HepG2 (cell line): Measurements from ENCODE around the gene CDHR4. TPM values are rescaled to one million over a fixed set of nuclear protein-coding genes. Genes with fewer than 3 reads are reported as not detected.
A peak's percentile ranks its signal among the peaks of the same experiment; 100 is the strongest.

ENCODE experiments used
- ATRX ChIP-seq: sonication (generic); formaldehyde crosslinking; IDR thresholded peaks from 2 replicates; pipeline ENCODE4 v1.4.0; 2020; ENCODE audit warnings: missing genetic modification reagents, borderline replicate concordance
- GABPA ChIP-seq, 2 experiments: IDR thresholded peaks; 2 replicates each; pipeline ENCODE4 v1.6.1; 2011 to 2016; ENCODE audit warnings: low read depth in 2 of 2, low read length in 1 of 2, missing biosample characterization in 1 of 2, missing genetic modification characterization in 1 of 2
- JUND ChIP-seq: sonication (generic); formaldehyde crosslinking; IDR thresholded peaks from 2 replicates; pipeline ENCODE4 v1.8.0; 2022; ENCODE audit warnings: mild to moderate bottlenecking, missing genetic modification reagents
- MBD4 ChIP-seq: IDR thresholded peaks from 2 replicates; pipeline ENCODE4 v1.6.1; 2012; ENCODE audit warnings: low read length, inconsistent platforms, borderline replicate concordance
- NKX3-1 ChIP-seq: sonication (generic); formaldehyde crosslinking; IDR thresholded peaks from 2 replicates; pipeline ENCODE4 v1.5.0; 2020; ENCODE audit warnings: missing genetic modification reagents
- REPIN1 ChIP-seq: sonication (generic); formaldehyde crosslinking; IDR thresholded peaks from 2 replicates; pipeline ENCODE4 v1.8.0; 2022; ENCODE audit warnings: missing genetic modification reagents, low read depth, mild to moderate bottlenecking, borderline replicate concordance
- U2AF2 ChIP-seq: fragments of 200-400 bp; formaldehyde crosslinking; IDR thresholded peaks from 2 replicates; pipeline ENCODE4 v1.6.1; 2017; ENCODE audit warnings: low read depth, mild to moderate bottlenecking, low read length
- ZFP36L1 ChIP-seq: sonication (generic); formaldehyde crosslinking; IDR thresholded peaks from 2 replicates; pipeline ENCODE4 v1.8.0; 2022; ENCODE audit warnings: mild to moderate bottlenecking, missing genetic modification reagents, moderate library complexity
- ZNF10 ChIP-seq: sonication (generic); formaldehyde crosslinking; IDR thresholded peaks from 2 replicates; pipeline ENCODE4 v1.4.0; 2020; ENCODE audit warnings: mild to moderate bottlenecking, low read depth, missing genetic modification reagents, borderline replicate concordance
- ZNF274 ChIP-seq: sonication (generic); formaldehyde crosslinking; IDR thresholded peaks from 2 replicates; pipeline ENCODE4 v1.5.1; 2020; ENCODE audit warnings: mild to moderate bottlenecking, missing genetic modification reagents
- ZNF282 ChIP-seq: fragments of 450-650 bp; IDR thresholded peaks from 2 replicates; pipeline ENCODE4 v1.6.1; 2018; ENCODE audit not compliant: partially characterized antibody
- ZNF382 ChIP-seq: sonication (generic); formaldehyde crosslinking; IDR thresholded peaks from 2 replicates; pipeline ENCODE4 v1.5.0; 2020; ENCODE audit warnings: missing genetic modification reagents, mild to moderate bottlenecking, borderline replicate concordance
- ZNF773 ChIP-seq: sonication (generic); formaldehyde crosslinking; IDR thresholded peaks from 2 replicates; pipeline ENCODE4 v1.4.0; 2020; ENCODE audit warnings: missing genetic modification reagents, borderline replicate concordance
- ZNF891 ChIP-seq: sonication (generic); formaldehyde crosslinking; IDR thresholded peaks from 2 replicates; pipeline ENCODE4 v1.5.0; 2020; ENCODE audit warnings: mild to moderate bottlenecking, missing genetic modification reagents
- polyA plus RNA-seq, 8 experiments: library from polyadenylated mRNA; depleted of rRNA in 3 of 8; stranded (reverse) in 7 of 8; unstranded in 1 of 8; fragments of >200 nt; fragmentation: Illumina TruSeq in 4 of 8; extraction: Trizol in 4 of 8; gene quantifications; 2 replicates each; pipeline versions ENCODE4 v1.2.1 to v1.2.3, GENCODE V29; 2011 to 2016; ENCODE audit warnings: low read depth in 4 of 8, missing spikeins in 1 of 8, mixed read lengths in 1 of 8; ENCODE audit not compliant: insufficient read depth in 1 of 8
- total RNA-seq, 5 experiments: library from RNA; depleted of rRNA; stranded (reverse); fragments of >200 nt; fragmentation: Illumina TruSeq; extraction: Trizol; gene quantifications; 2 replicates each; pipeline ENCODE4 v1.2.3, GENCODE V29; 2016; ENCODE audit warnings: low read depth in 1 of 5
- TF ChIP-seq, protein P1 (sequence below): sonication (generic); formaldehyde crosslinking; IDR thresholded peaks from 2 replicates; pipeline ENCODE4 v1.4.0; 2020; ENCODE audit warnings: missing genetic modification reagents
- TF ChIP-seq, protein P2 (sequence below): sonication (generic); formaldehyde crosslinking; IDR thresholded peaks from 2 replicates; pipeline ENCODE4 v1.4.0; 2020; ENCODE audit warnings: missing genetic modification reagents
- TF ChIP-seq, protein P3 (sequence below): sonication (generic); formaldehyde crosslinking; IDR thresholded peaks from 2 replicates; pipeline ENCODE4 v1.4.0; 2020; ENCODE audit warnings: mild to moderate bottlenecking, missing genetic modification reagents
- TF ChIP-seq, protein P4 (sequence below): IDR thresholded peaks from 2 replicates; pipeline ENCODE4 v1.6.1; 2016; ENCODE audit warnings: mild to moderate bottlenecking, missing biosample characterization, missing genetic modification reagents
- TF ChIP-seq, protein P5 (sequence below): sonication (generic); formaldehyde crosslinking; IDR thresholded peaks from 2 replicates; pipeline ENCODE4 v1.9.0; 2021; ENCODE audit warnings: missing genetic modification reagents, borderline replicate concordance

Gene CDHR4
- total and polyA plus RNA-seq, 2 of the 13 experiments (the other 11 are each of a cell fraction or from before 2014, with no cell fraction given): 0.21 TPM; not detected in 1

DNA sequence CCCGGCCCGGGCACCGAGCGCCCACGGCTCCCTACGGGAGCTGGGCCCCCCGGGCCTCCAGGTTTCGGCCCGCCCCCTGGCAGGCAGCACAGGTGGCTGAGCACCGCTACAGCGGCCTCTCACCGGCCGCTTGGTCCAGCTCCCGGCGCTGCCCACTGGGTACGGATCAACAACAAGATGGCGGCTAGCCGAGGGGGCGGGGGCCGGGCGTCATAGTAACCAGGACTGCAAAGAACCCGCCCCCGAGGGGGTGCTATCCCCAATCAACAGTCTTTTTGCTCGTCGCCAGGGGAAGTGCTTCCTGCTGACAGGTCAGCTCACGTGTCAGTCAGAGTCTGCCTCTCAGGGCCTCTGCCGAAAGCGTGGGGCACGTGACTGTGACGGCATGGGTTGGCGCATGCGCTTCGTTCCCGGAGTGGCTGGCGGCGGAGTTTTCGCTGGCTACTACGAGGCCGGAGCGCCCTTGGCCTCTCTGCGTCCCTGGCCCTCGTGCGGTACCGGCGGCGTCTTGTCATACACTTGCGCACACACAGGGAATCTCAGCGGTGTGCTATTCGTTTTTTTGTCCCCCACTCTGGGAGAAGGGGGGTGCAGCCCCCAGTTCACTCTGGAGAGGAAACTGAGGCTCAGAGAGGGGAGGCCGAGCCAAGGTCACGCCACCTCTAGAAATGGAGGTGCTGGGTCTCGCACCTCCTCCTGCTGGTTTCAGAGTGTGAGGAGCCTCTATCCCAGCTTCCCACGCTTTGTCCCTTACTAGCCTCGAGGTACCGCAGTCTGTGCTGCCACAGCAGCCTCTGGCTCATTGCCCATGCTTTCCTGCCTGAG, 13.1 kb downstream of the CDHR4 start, which contains the start of gene IP6K1 (continued):
- TF ChIP-seq ZNF382 (no peak), GABPA (IDR thresholded peaks at IDR 0.05; ENCODE audit: low read depth, low read length) (peak; percentile 63), GABPA (CRISPR knock-in tag; IDR thresholded peaks at IDR 0.05; ENCODE audit: low read depth) (peak; percentile 81), NKX3-1 (CRISPR knock-in tag) (no peak), ZNF891 (CRISPR knock-in tag) (peak; percentile 64; the same call in 1 of the 2 replicates), U2AF2 (0 out of 2 replicates have a peak, but pooled peaks have one; percentile 70), JUND (peak; percentile 59; the same call in 1 of the 2 replicates), REPIN1 (CRISPR knock-in tag) (peak; percentile 30; the same call in 1 of the 2 replicates), ZNF773 (no peak; the same call in 1 of the 2 replicates), MBD4 (no peak), ATRX (CRISPR knock-in tag) (no peak), ZFP36L1 (CRISPR knock-in tag) (peak; percentile 95), ZNF274 (CRISPR knock-in tag) (peak; percentile 42; the same call in 1 of the 2 replicates), ZNF282 (no peak), ZNF10 (no peak)
- TF ChIP-seq, protein P1, sequence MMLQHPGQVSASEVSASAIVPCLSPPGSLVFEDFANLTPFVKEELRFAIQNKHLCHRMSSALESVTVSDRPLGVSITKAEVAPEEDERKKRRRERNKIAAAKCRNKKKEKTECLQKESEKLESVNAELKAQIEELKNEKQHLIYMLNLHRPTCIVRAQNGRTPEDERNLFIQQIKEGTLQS (CRISPR knock-in tag): peak; percentile 63; the same call in 1 of the 2 replicates
- TF ChIP-seq, protein P2, sequence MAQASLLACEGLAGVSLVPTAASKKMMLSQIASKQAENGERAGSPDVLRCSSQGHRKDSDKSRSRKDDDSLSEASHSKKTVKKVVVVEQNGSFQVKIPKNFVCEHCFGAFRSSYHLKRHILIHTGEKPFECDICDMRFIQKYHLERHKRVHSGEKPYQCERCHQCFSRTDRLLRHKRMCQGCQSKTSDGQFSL (CRISPR knock-in tag): 0 out of 2 replicates have a peak, but pooled peaks have one; percentile 52
- TF ChIP-seq, protein P3, sequence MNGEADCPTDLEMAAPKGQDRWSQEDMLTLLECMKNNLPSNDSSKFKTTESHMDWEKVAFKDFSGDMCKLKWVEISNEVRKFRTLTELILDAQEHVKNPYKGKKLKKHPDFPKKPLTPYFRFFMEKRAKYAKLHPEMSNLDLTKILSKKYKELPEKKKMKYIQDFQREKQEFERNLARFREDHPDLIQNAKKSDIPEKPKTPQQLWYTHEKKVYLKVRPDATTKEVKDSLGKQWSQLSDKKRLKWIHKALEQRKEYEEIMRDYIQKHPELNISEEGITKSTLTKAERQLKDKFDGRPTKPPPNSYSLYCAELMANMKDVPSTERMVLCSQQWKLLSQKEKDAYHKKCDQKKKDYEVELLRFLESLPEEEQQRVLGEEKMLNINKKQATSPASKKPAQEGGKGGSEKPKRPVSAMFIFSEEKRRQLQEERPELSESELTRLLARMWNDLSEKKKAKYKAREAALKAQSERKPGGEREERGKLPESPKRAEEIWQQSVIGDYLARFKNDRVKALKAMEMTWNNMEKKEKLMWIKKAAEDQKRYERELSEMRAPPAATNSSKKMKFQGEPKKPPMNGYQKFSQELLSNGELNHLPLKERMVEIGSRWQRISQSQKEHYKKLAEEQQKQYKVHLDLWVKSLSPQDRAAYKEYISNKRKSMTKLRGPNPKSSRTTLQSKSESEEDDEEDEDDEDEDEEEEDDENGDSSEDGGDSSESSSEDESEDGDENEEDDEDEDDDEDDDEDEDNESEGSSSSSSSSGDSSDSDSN (CRISPR knock-in tag): peak; percentile 64; the same call in 1 of the 2 replicates
- TF ChIP-seq, protein P4, sequence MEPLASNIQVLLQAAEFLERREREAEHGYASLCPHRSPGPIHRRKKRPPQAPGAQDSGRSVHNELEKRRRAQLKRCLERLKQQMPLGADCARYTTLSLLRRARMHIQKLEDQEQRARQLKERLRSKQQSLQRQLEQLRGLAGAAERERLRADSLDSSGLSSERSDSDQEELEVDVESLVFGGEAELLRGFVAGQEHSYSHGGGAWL (CRISPR knock-in tag): peak; percentile 31
- TF ChIP-seq, protein P5, sequence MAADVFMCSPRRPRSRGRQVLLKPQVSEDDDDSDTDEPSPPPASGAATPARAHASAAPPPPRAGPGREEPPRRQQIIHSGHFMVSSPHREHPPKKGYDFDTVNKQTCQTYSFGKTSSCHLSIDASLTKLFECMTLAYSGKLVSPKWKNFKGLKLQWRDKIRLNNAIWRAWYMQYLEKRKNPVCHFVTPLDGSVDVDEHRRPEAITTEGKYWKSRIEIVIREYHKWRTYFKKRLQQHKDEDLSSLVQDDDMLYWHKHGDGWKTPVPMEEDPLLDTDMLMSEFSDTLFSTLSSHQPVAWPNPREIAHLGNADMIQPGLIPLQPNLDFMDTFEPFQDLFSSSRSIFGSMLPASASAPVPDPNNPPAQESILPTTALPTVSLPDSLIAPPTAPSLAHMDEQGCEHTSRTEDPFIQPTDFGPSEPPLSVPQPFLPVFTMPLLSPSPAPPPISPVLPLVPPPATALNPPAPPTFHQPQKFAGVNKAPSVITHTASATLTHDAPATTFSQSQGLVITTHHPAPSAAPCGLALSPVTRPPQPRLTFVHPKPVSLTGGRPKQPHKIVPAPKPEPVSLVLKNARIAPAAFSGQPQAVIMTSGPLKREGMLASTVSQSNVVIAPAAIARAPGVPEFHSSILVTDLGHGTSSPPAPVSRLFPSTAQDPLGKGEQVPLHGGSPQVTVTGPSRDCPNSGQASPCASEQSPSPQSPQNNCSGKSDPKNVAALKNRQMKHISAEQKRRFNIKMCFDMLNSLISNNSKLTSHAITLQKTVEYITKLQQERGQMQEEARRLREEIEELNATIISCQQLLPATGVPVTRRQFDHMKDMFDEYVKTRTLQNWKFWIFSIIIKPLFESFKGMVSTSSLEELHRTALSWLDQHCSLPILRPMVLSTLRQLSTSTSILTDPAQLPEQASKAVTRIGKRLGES (CRISPR knock-in tag): no peak
